HepG2 (cell line): ENCODE data around the gene CIAPIN1. TPM values are rescaled to one million over a fixed set of nuclear protein-coding genes. Genes with fewer than 3 reads are reported as not detected.

Source experiments
- AHR ChIP-seq: IDR thresholded peaks from 2 replicates; pipeline ENCODE4 v1.6.1; 2018; ENCODE audit warnings: missing genetic modification reagents, missing compliant biosample characterization
- BORCS8-MEF2B ChIP-seq: sonication (generic); formaldehyde crosslinking; IDR thresholded peaks from 2 replicates; pipeline ENCODE4 v1.8.0; 2022; ENCODE audit warnings: mild to moderate bottlenecking, missing genetic modification reagents
- MEF2D ChIP-seq: sonication (generic); formaldehyde crosslinking; IDR thresholded peaks from 2 replicates; pipeline ENCODE4 v1.5.1; 2020; ENCODE audit warnings: mild to moderate bottlenecking, missing genetic modification reagents
- NFE2L2 ChIP-seq: fragments of 150-350 bp; IDR thresholded peaks from 2 replicates; pipeline ENCODE4 v1.6.1; 2014; ENCODE audit warnings: low read length
- TBX2 ChIP-seq: sonication (generic); formaldehyde crosslinking; IDR thresholded peaks from 2 replicates; pipeline ENCODE4 v1.5.0; 2020; ENCODE audit warnings: missing genetic modification reagents, mild to moderate bottlenecking, borderline replicate concordance
- TFDP1 ChIP-seq: IDR thresholded peaks from 2 replicates; pipeline ENCODE4 v1.6.1; 2016; ENCODE audit warnings: missing compliant biosample characterization, missing genetic modification reagents, borderline replicate concordance
- TP53 ChIP-seq: sonication (generic); formaldehyde crosslinking; conservative IDR thresholded peaks from 2 replicates; pipeline ENCODE4 v1.4.0; 2020; ENCODE audit warnings: missing genetic modification reagents
- TRAFD1 ChIP-seq: sonication (generic); formaldehyde crosslinking; IDR thresholded peaks from 2 replicates; pipeline ENCODE4 v1.5.1; 2020; ENCODE audit warnings: missing genetic modification reagents, mild to moderate bottlenecking, borderline replicate concordance
- ZFP82 ChIP-seq: sonication (generic); formaldehyde crosslinking; IDR thresholded peaks from 2 replicates; pipeline ENCODE4 v1.5.1; 2020; ENCODE audit warnings: mild to moderate bottlenecking, missing genetic modification reagents, borderline replicate concordance
- ZNF251 ChIP-seq: sonication (generic); formaldehyde crosslinking; IDR thresholded peaks from 2 replicates; pipeline ENCODE4 v1.9.0; 2021; ENCODE audit warnings: mild to moderate bottlenecking, missing genetic modification reagents
- ZNF501 ChIP-seq: sonication (generic); formaldehyde crosslinking; IDR thresholded peaks from 2 replicates; pipeline ENCODE4 v1.5.1; 2020; ENCODE audit warnings: mild to moderate bottlenecking, moderate library complexity, missing genetic modification reagents
- ZNF550 ChIP-seq: sonication (generic); formaldehyde crosslinking; IDR thresholded peaks from 2 replicates; pipeline ENCODE4 v1.4.0; 2020; ENCODE audit warnings: mild to moderate bottlenecking, missing genetic modification reagents, borderline replicate concordance
- ZNF609 ChIP-seq: sonication (generic); formaldehyde crosslinking; IDR thresholded peaks from 2 replicates; pipeline ENCODE4 v1.4.0; 2020; ENCODE audit warnings: mild to moderate bottlenecking, missing genetic modification reagents, borderline replicate concordance
- polyA plus RNA-seq, 8 experiments: library from polyadenylated mRNA; depleted of rRNA in 3 of 8; stranded (reverse) in 7 of 8; unstranded in 1 of 8; fragments of >200 nt; fragmentation: Illumina TruSeq in 4 of 8; extraction: Trizol in 4 of 8; gene quantifications; 2 replicates each; pipeline versions ENCODE4 v1.2.1 to v1.2.3, GENCODE V29; 2011 to 2016; ENCODE audit warnings: low read depth in 4 of 8, missing spikeins in 1 of 8, mixed read lengths in 1 of 8; ENCODE audit not compliant: insufficient read depth in 1 of 8
- total RNA-seq, 5 experiments: library from RNA; depleted of rRNA; stranded (reverse); fragments of >200 nt; fragmentation: Illumina TruSeq; extraction: Trizol; gene quantifications; 2 replicates each; pipeline ENCODE4 v1.2.3, GENCODE V29; 2016; ENCODE audit warnings: low read depth in 1 of 5

The CIAPIN1 gene
- total and polyA plus RNA-seq, 2 of the 13 experiments (the other 11 are each of a cell fraction or from before 2014, with no cell fraction given) = 69.3 to 89.7 TPM

DNA sequence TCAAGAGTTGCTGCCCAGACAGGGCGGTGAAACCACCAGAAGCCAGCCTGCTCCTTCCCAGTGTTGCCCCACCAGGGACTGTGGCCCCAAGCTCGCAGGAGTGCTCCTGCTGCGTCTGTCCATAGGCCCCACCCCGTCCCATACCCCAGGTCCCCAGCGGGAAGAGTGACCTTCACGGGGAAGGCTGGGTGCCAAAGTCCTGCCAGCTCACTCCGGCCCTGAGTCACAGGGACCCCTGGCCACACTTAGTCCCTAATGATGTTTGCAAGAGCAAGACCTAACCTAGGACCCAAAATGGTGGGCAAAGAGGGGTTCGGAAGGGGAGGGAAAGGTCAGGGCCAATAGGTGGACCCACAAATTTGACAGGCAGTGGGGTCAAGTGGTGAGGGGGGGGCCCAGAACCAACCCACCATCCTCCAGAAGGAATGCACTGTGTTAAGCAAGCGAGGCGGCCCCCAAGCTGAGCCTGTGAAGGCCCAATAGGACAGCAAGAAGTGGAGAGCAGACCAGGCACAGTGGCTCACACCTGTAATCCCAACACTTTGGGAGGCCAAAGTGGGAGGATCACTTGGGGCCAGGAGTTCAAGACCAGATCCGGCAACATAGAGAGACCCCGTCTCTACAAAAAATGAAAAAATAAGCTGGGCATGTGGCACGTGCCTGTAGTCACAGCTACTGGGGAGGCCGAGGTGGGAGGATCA, 35.8 kb upstream of the CIAPIN1 start (continued):
- TF ChIP-seq TFDP1 (CRISPR knock-in tag) = no peak
- TF ChIP-seq AHR (CRISPR knock-in tag) = no peak; the same call in 1 of the 2 replicates
- no peak for TF ChIP-seq TP53 (CRISPR knock-in tag)
- TF ChIP-seq ZFP82 (CRISPR knock-in tag) = no peak
- peak; percentile 93 for TF ChIP-seq TBX2 (CRISPR knock-in tag)
- peak; percentile 78 for TF ChIP-seq BORCS8-MEF2B
- TF ChIP-seq TRAFD1 (CRISPR knock-in tag) = no peak
- no peak for TF ChIP-seq ZNF251 (CRISPR knock-in tag)
- no peak for TF ChIP-seq NFE2L2
- TF ChIP-seq ZNF609 (CRISPR knock-in tag) = peak; percentile 97
- TF ChIP-seq MEF2D (CRISPR knock-in tag) = no peak
- peak; percentile 92; the same call in 1 of the 2 replicates for TF ChIP-seq ZNF501 (CRISPR knock-in tag)
- no peak for TF ChIP-seq ZNF550 (CRISPR knock-in tag)
